HG03095 (cell line): Measurements from ENCODE around the gene OLFM1.
"Not testable (repeated sequence)": the region's sequence is repeated elsewhere in the genome, so short reads cannot be mapped to it uniquely, and the experiment has no call there.

ENCODE experiments used
- ATAC-seq: cut with Tn5 transposase; IDR thresholded peaks from one replicate; pipeline ENCODE4 v1.9.1; 2021; ENCODE audit warnings: moderate library complexity; ENCODE audit not compliant: unreplicated experiment

Gene OLFM1

DNA sequence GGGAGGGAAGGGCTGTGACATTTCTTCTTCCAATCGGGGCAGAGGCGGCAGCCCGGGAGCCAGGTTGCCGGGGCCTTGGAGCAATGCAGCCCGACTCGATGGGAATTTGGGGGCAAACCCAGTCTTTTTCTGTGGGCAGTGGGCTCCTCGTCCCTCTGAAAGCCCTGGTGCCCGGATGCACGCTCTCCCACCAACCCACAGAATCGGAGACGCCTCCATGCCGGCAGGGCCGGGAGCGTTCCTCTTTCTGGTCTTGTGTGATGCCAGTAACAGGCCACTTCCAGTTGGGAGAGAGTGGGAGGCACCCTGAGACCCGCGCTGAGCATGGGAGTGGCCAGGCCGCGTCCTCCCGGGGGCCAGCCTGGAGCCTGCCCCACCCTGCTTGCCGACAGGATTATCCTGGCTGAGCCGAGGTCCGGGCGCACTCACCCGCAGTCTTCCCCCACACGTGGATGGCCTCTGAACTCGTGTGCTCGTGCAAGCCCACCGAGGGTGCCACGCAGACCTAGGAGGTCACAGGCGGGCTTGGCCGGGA, 17.8 kb downstream of the OLFM1 start:
- no peak for ATAC-seq

- no peak for ATAC-seq
Measured at GRCh38 chr9:135105938-135106491, 18.5 kb downstream of the OLFM1 start.

DNA sequence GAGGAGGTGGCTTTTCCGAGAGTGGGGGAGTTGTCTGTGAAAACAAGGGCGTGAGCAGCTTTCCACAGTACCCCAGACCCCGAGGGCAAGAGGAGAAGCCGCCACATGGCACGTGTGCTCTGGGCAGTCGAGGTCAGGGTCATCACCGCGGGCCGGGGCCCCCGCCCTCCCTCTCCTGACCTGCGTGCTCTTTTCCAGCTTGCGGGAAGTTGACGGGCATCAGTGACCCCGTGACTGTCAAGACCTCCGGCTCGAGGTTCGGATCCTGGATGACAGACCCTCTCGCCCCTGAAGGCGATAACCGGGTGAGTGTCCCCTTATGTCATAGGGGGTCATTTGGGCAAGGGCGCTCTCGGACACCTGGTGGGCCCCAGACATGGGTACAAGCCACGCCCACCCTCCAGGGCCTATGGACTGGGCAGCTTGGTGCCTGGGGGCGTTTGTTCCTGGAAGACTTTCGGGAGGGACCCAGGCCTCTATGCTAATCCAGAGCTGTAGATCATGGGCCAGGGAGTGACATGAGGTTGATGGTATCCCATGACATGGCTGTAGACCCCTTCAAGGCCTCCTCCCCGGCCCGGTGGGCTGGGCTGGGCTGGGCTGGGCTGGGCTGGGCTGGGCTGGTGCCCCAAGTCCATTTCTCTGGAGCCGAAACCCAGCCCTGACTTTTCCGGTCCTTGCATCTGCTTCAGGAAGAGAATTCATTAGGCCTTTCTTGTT, 19.2 kb downstream of the OLFM1 start:
- ATAC-seq: no peak

DNA sequence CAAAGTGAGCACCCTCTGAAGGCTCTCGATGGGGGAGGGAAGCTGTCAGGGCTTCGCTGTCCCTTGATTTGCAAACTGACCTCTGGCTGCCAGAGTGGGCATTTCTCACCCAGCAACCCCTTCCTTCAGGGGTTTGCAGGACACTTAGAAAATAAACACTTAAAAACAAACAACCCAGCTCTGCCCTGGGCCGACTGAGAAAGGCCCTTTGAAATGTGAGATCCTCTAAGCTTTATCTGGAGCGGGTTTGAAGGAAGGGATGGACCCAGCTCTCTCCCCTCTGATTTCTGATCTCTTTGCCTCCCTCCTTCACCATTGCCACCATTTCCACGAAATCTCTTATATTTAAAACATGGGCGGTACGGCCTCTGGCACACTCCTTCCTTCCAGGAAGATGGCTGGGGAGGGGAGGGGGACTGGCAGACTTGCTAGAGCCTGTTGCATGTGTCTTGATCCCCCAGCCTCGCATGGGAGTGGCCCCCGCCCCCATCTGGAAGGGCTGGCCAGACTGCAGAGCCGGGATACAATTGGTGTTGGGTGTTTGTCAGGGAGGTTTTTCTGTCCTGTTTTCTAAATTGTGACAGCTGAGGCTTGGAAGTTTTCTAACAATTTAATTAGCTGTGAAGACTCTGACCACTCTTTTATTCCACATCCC, 20.2 kb downstream of the OLFM1 start:
- no peak for ATAC-seq

DNA sequence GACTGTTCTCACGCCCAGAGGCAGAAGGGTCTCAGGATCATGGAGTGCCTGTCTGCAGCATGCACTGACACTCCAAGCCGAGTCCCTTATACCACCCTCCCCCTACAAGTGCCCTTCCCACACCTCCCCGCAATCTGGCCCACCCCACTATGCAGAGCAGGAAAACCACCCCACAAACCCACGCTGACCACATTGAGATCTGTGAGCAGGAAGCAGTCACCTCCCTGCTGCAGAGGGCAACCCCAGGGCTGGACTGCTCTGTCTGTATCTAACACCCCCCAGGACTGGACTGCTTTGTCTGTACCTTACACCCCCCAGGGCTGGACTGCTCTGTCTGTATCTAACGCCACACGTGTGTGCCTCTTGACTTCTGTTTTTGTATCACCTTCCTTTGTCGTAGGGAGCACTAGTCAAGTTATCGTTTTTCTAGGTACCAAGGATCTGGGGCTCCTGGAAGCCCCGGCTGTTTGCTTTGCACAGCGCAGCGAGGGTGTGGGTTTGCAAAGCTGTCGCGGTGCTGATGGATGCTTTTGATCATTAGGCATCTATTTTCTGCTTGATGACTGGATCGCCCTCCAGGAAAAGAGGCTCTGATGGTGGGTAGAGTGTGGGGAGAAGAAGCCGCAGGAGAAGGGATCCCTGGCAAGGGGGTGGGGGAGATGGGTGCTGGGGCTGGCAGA, 21.5 kb downstream of the OLFM1 start:
- no peak for ATAC-seq

- ATAC-seq: no peak
Measured at GRCh38 chr9:135109650-135110049, 22.2 kb downstream of the OLFM1 start.

DNA sequence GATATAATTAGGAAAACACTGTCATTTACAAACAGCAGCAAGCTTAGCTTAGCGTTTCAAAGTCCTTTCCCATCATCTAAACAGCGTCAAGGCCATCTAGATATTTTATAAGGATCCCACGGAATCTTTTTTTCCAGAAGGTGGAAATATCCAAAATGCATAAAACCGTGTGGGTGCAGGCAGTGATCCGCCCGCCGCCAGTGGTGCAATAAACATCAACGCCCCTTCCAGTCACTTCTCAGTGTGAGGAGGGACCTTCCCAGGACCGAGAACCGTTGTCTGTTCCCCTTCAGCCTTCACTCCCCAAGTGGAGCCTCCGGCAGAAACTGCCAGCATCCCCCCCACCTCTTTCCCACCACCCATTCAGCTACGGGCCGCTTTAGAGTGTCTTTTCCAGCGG, 22.9 kb downstream of the OLFM1 start:
- ATAC-seq: no peak

DNA sequence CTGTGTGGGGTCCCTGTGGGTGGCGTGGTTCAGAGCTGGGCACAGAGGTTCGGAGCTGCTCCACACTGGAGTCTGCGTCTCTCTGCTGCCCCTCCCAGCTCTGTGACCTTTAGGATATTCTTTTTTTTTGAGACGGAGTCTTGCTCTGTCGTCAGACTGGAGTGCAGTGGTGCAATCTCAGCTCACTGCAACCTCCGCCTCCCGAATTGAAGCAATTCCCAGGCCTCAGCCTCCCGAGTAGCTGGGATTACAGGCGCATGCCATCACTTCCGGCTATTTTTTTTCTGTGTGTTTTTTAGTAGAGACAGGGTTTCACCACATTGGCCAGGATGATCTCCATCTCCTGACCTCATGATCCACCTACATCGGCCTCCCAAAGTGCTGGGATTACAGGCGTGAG, 24.1 kb downstream of the OLFM1 start:
- ATAC-seq: not testable (repeated sequence)

- no peak for ATAC-seq
Measured at GRCh38 chr9:135116371-135116770, 28.9 kb downstream of the OLFM1 start.

DNA sequence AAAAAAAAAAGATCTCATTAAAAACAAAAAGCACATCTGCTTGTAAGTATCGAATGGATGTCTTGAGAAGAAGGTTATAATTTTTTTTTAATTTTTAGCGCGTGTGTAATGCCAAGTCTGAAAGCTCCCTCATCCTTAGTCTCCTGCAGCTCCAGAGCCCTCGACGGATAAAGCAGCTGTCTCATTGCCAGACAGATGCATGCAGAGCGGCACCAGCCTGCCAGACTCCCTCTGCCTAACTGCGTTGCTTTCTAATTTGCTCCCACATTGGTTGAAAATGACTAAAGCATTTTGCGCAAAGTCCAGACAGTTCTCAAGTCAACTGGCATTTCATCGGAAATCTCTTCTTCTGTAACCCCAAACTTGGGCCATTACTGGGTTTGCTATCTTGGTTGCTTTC, 29.4 kb downstream of the OLFM1 start:
- ATAC-seq: no peak

DNA sequence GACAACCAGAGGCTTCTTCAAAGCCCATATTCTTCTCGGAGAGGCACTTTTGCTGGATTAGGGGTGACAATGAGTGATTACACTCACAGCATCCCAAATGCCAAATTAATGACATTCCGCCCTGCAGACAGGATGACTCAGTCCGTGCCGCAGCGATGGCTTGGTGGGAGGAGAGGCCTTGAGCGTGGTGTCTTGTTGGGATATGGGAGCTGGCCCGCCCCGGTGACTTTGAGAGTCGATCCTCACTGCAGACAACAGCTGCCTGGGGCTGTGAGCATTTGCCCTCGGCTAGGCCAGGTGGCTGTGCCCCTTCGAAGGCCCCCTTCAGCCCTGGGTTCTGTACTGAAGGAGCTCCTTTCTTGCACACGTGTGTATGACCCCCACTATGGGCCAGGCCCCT, 29.8 kb downstream of the OLFM1 start:
- no peak for ATAC-seq

DNA sequence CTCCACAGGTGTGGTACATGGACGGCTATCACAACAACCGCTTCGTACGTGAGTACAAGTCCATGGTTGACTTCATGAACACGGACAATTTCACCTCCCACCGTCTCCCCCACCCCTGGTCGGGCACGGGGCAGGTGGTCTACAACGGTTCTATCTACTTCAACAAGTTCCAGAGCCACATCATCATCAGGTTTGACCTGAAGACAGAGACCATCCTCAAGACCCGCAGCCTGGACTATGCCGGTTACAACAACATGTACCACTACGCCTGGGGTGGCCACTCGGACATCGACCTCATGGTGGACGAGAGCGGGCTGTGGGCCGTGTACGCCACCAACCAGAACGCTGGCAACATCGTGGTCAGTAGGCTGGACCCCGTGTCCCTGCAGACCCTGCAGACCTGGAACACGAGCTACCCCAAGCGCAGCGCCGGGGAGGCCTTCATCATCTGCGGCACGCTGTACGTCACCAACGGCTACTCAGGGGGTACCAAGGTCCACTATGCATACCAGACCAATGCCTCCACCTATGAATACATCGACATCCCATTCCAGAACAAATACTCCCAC, 32.1 kb downstream of the OLFM1 start:
- no peak for ATAC-seq

- no peak for ATAC-seq
Measured at GRCh38 chr9:135120249-135120648, 32.8 kb downstream of the OLFM1 start.

DNA sequence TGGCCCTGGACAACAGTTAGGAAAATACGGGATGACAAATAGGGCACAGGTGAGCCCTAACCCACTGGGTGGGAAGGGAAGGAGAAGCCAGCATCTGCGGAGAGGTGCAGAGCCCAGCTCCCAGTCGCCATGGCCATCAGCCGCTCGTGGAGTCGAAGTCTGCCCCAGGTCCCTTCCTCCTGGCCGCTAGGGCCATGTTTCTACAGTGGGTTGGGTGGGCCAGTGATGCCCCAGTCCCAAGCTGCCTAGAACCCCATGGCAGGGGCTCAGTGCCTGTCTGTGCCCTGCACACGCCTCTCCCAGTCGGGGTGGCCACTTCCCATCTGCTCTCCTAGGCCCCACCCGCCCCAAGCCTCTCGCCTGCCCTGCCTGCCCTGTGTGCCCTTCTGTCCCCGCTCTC, 34.8 kb downstream of the OLFM1 start:
- ATAC-seq: no peak

DNA sequence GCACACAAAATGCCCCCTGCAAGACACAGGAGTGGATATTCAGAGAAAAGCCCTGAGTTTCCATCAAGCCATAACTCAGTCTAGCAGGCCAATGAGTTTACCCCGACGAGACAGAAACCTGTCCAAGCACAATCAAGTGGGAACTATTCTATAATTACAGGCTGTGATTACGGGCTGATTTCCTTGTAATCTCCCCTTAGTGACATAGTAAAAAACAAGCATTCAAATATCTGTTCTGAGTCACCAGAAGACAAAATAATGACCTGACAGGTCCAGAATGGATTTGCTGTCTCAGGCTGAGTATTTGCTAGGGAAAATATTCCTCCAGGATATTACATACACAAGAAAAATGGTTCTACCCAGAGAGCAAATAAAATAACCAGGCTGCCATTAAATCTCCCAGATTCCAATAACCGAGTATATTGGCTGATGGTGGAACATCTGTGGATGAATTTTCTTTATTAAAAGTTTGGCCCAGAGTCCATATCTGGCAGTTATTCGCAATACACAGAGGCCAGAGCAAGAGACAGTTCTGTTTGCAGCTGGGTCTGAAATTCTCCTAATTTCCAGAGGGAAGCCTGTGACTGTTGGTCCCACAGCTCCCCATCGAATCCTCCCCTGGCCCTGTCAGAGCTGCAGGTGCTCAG, 35.8 kb downstream of the OLFM1 start:
- no peak for ATAC-seq

- ATAC-seq: no peak
Measured at GRCh38 chr9:135123773-135124134, 36.3 kb downstream of the OLFM1 start.

GRCh38 chr9:135126451-135127187, 39.2 kb downstream of the OLFM1 start:
- no peak for ATAC-seq

DNA sequence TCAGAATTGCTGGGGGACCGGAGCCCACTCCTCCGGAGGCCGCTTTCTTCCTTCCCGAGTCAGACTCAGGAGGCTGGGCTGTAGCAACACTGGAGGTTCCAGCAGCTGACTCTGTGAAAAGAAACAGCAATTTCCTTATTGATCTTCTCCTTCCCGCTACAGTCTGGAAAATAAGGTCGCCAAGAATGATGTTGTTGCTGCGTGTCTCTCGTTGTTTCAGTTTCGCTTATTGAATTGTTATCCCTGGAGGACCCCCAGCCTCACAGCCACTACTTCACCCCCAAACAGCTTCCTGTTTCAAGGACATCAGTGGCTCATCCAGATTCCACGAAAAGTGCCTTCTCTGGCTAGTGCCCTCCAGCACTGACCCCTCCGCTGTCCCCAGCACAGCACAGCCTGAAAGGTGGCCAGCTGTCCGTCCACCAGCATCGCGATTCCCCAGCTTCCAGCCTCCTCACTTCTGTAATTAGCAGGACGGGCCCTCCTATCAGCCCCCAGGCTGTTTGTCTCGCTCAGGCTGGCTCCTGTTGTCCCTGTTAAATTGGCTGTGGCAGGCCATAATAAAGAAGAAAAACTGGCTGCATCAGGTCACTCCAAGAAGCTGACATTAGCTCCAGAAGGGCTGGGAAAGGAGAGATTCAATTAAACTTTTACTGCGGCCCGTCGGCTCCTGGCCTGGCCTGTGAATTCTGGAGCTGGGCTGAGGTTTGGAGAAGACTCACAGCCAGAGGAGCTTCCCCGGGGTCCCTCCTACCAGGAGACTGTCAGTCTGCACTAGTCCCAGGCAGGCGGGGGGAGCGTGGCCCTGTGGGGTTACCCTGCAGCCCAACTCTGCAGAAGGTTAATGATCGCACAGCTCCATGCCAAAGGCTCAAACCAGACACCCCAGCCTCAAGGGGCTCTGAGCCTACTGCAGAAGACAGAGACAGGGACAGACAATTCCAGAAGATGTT, 40.5 kb downstream of the OLFM1 start:
- no peak for ATAC-seq

DNA sequence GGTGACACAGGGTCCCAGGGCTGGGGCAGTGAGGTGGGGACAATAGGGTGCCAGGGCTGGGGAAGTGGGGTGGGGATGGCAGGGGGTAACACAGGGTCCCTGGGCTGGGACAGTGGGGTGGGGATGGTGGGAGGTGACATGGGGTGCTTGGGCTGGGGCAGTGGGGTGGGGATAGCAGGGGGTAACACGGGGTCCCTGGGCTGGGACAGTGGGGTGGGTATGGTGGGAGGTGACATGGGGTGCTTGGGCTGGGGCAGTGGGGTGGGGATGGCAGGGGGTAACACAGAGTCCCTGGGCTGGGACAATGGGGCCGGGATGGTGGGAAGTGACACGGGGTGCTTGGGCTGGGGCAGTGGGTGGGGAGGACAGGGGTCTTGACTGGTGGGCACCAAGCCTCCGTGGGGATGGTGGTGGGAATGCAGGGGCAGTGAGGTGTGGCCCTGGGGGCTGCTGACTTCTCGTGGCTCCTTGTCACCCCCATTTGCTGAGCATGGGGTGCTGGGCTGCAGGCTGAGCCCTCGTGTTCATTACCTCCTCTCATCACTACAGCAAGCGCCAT, 41.7 kb downstream of the OLFM1 start:
- no peak for ATAC-seq
